Mesenteric fat pad (tissue), 1 donor: ENCODE data around the gene RIMS1. TPM values are rescaled to one million over a fixed set of nuclear protein-coding genes. Genes with fewer than 3 reads are reported as not detected.

ENCODE experiments used
- DNase-seq: peaks from one replicate; pipeline ENCODE4 v3.0.0-alpha.2; 2020; ENCODE audit warnings: low spot score
- total RNA-seq: library from RNA; stranded (reverse); fragmentation: NEBNext Ultra II Directional; extraction: Animal tissue kit (Norgen Biotek cat#: 25700); gene quantifications from one replicate; pipeline ENCODE4 v1.2.1, GENCODE V29; 2021
- donor health status: DM: yes; HTN: yes; CAD: no.

RIMS1 gene
- total RNA-seq, 1 donor from 2014 or later: 2.1 TPM

GRCh38 chr6:72245565-72245964 is 359.2 kb downstream of the RIMS1 start:
- no peak for DNase-seq

- no peak for DNase-seq
Observed at GRCh38 chr6:72246926-72247325, 360.6 kb downstream of the RIMS1 start.

GRCh38 chr6:72248621-72249020 is 362.3 kb downstream of the RIMS1 start:
- no peak for DNase-seq

- DNase-seq: no peak
Observed at GRCh38 chr6:72250664-72251063, 364.3 kb downstream of the RIMS1 start.

GRCh38 chr6:72260489-72260888 is 374.1 kb downstream of the RIMS1 start:
- no peak for DNase-seq

- DNase-seq: no peak
Observed at GRCh38 chr6:72261554-72261953, 375.2 kb downstream of the RIMS1 start.

GRCh38 chr6:72262254-72262653 is 375.9 kb downstream of the RIMS1 start:
- no peak for DNase-seq

GRCh38 chr6:72267470-72267869 is 381.1 kb downstream of the RIMS1 start:
- no peak for DNase-seq

GRCh38 chr6:72271531-72271930 is 385.2 kb downstream of the RIMS1 start:
- DNase-seq: no peak

- no peak for DNase-seq
Observed at GRCh38 chr6:72272958-72273357, 386.6 kb downstream of the RIMS1 start.

GRCh38 chr6:72275888-72276287 is 389.5 kb downstream of the RIMS1 start:
- DNase-seq: no peak

GRCh38 chr6:72282201-72282600 is 395.9 kb downstream of the RIMS1 start:
- DNase-seq: no peak

GRCh38 chr6:72283571-72283970 is 397.2 kb downstream of the RIMS1 start:
- DNase-seq: no peak

- no peak for DNase-seq
Observed at GRCh38 chr6:72286911-72287311, 400.6 kb downstream of the RIMS1 start.

GRCh38 chr6:72287801-72288200 is 401.5 kb downstream of the RIMS1 start:
- DNase-seq: no peak

GRCh38 chr6:72288592-72288991 is 402.2 kb downstream of the RIMS1 start:
- no peak for DNase-seq

- DNase-seq: no peak
Observed at GRCh38 chr6:72290620-72291019, 404.3 kb downstream of the RIMS1 start.

- no peak for DNase-seq
Observed at GRCh38 chr6:72296375-72296774, 410.0 kb downstream of the RIMS1 start.

GRCh38 chr6:72305971-72306370 is 419.6 kb downstream of the RIMS1 start:
- DNase-seq: no peak

- peak; percentile 67 for DNase-seq
Observed at GRCh38 chr6:72316675-72317380, 430.5 kb downstream of the RIMS1 start.

GRCh38 chr6:72321788-72322187 is 435.4 kb downstream of the RIMS1 start:
- DNase-seq: no peak

GRCh38 chr6:72322771-72323170 is 436.4 kb downstream of the RIMS1 start:
- no peak for DNase-seq

GRCh38 chr6:72324591-72324990 is 438.2 kb downstream of the RIMS1 start:
- DNase-seq: no peak

GRCh38 chr6:72328775-72329174 is 442.4 kb downstream of the RIMS1 start:
- no peak for DNase-seq
